Activated naive CD4-positive, alpha-beta T cell treated with anti-CD3 and anti-CD28 coated beads for 36 hours (primary cell): ENCODE data around the gene FAM180A. TPM values are rescaled to one million over a fixed set of nuclear protein-coding genes. Genes with fewer than 3 reads are reported as not detected.
"Not testable (repeated sequence)": the region's sequence is repeated elsewhere in the genome, so short reads cannot be mapped to it uniquely, and the experiment has no call there.

Experiments used
- CTCF ChIA-PET: fragments of 350-600 bp; sonication (Branson Sonifier 250); formaldehyde crosslinking; loops from one replicate; lab custom pipeline; 2021; ENCODE audit warnings: antibody characterized with exemption; lab: Charles Lee
- DNase-seq: peaks from one replicate; pipeline ENCODE4 v3.0.0-alpha.2; 2020
- H3K27ac Mint-ChIP-seq: one replicate; pipeline ENCODE4 v1.8.0; 2021; ENCODE audit warnings: mild to moderate bottlenecking, mixed read lengths
- H3K27me3 Mint-ChIP-seq: one replicate; pipeline ENCODE4 v1.8.0; 2021; ENCODE audit warnings: low read depth, mixed read lengths
- H3K36me3 Mint-ChIP-seq: one replicate; pipeline ENCODE4 v1.8.0; 2021; ENCODE audit warnings: low read depth, mixed read lengths
- H3K4me1 Mint-ChIP-seq: one replicate; pipeline ENCODE4 v1.8.0; 2021; ENCODE audit warnings: low read depth, mixed read lengths
- H3K4me3 Mint-ChIP-seq: one replicate; pipeline ENCODE4 v1.8.0; 2021; ENCODE audit warnings: mild to moderate bottlenecking, moderate library complexity, mixed read lengths
- H3K9me3 Mint-ChIP-seq: one replicate; pipeline ENCODE4 v1.8.0; 2021; ENCODE audit warnings: mixed read lengths
- intact Hi-C: fragments of 100-400 bp; cut with micrococcal nuclease; formaldehyde crosslinking; loops from one replicate; pipeline ENCODE4 v1.15.1; 2023
- total RNA-seq, 2 experiments: library from RNA; stranded (reverse); gene quantifications; one replicate each; pipeline ENCODE4 v1.2.3, GENCODE V29; 2021

Gene FAM180A
- total RNA-seq, 2 experiments from 2014 or later = not detected

GRCh38 chr7:135784013-135784412 lies 35.4 kb upstream of the FAM180A start:
- CTCF ChIA-PET = interaction anchor here (1.5 kb wide), 1 partner anchor 111 kb away, joined by 3 read pairs; no protein-coding TSS in a partner anchor
- H3K9me3 Mint-ChIP-seq = no peaks in the 10 kb centered on the region
- H3K36me3 Mint-ChIP-seq = no peaks in the 10 kb centered on the region
- no peak overlapping the region for H3K27ac Mint-ChIP-seq
- DNase-seq = no peak
- intact Hi-C loops = no loop called here
- no peak overlapping the region for H3K4me3 Mint-ChIP-seq
- H3K4me1 Mint-ChIP-seq = no peaks in the 10 kb centered on the region
- peaks cover 3% of the 10 kb centered on the region for H3K27me3 Mint-ChIP-seq

- no peaks in the 10 kb centered on the region for H3K36me3 Mint-ChIP-seq
- no peaks in the 10 kb centered on the region for H3K9me3 Mint-ChIP-seq
- no peak for DNase-seq
- H3K4me3 Mint-ChIP-seq = no peak overlapping the region
- peaks cover 7% of the 10 kb centered on the region for H3K27me3 Mint-ChIP-seq
- CTCF ChIA-PET = no interaction called here
- no peak overlapping the region for H3K27ac Mint-ChIP-seq
- H3K4me1 Mint-ChIP-seq = no peaks in the 10 kb centered on the region
- intact Hi-C loops = no loop called here
These were observed 34.2 kb upstream of the FAM180A start for GRCh38 chr7:135782801-135783200.

GRCh38 chr7:135782377-135782776 lies 33.8 kb upstream of the FAM180A start:
- Mint-ChIP-seq H3K27ac (no peak overlapping the region), H3K36me3 (no peaks in the 10 kb centered on the region), H3K4me3 (no peak overlapping the region), H3K4me1 (no peaks in the 10 kb centered on the region), H3K9me3 (no peaks in the 10 kb centered on the region), H3K27me3 (peaks cover 10% of the 10 kb centered on the region)
- CTCF ChIA-PET = no interaction called here
- DNase-seq = no peak
- intact Hi-C loops = no loop called here

- Mint-ChIP-seq H3K9me3 (no peaks in the 10 kb centered on the region), H3K36me3 (no peaks in the 10 kb centered on the region), H3K4me3 (no peak overlapping the region), H3K27ac (no peak overlapping the region), H3K4me1 (no peaks in the 10 kb centered on the region), H3K27me3 (peaks cover 14% of the 10 kb centered on the region)
- CTCF ChIA-PET = no interaction called here
- intact Hi-C loops = no loop called here
- DNase-seq = no peak
These were observed 29.2 kb upstream of the FAM180A start for GRCh38 chr7:135777626-135778398.

- H3K27me3 Mint-ChIP-seq = peaks cover 14% of the 10 kb centered on the region
- DNase-seq, H3K4me1 Mint-ChIP-seq, H3K36me3 Mint-ChIP-seq, H3K4me3 Mint-ChIP-seq, intact Hi-C loops, H3K27ac Mint-ChIP-seq, CTCF ChIA-PET, H3K9me3 Mint-ChIP-seq: not testable (repeated sequence)
These were observed 27.3 kb upstream of the FAM180A start for GRCh38 chr7:135775915-135776314.

GRCh38 chr7:135775230-135775629 lies 26.6 kb upstream of the FAM180A start:
- H3K4me1 Mint-ChIP-seq = no peaks in the 10 kb centered on the region
- no peak overlapping the region for H3K4me3 Mint-ChIP-seq
- DNase-seq = no peak
- no peaks in the 10 kb centered on the region for H3K36me3 Mint-ChIP-seq
- H3K9me3 Mint-ChIP-seq = no peaks in the 10 kb centered on the region
- intact Hi-C loops = no loop called here
- CTCF ChIA-PET = no interaction called here
- H3K27me3 Mint-ChIP-seq = peaks cover 14% of the 10 kb centered on the region
- H3K27ac Mint-ChIP-seq = no peak overlapping the region

- Mint-ChIP-seq H3K4me3 (no peak overlapping the region), H3K27me3 (peaks cover 14% of the 10 kb centered on the region), H3K36me3 (no peaks in the 10 kb centered on the region), H3K9me3 (no peaks in the 10 kb centered on the region), H3K4me1 (no peaks in the 10 kb centered on the region), H3K27ac (no peak overlapping the region)
- intact Hi-C loops = no loop called here
- DNase-seq = no peak
- CTCF ChIA-PET = interaction anchor here (0.6 kb wide), 1 partner anchor 60 kb away, joined by 6 read pairs; no protein-coding TSS in a partner anchor
These were observed 25.7 kb upstream of the FAM180A start for GRCh38 chr7:135774284-135774683.

- no peak for DNase-seq
- Mint-ChIP-seq H3K4me3 (no peak overlapping the region), H3K9me3 (no peaks in the 10 kb centered on the region), H3K4me1 (no peaks in the 10 kb centered on the region), H3K36me3 (no peaks in the 10 kb centered on the region), H3K27me3 (peaks cover 16% of the 10 kb centered on the region), H3K27ac (no peak overlapping the region)
- intact Hi-C loops = no loop called here
- CTCF ChIA-PET = no interaction called here
These were observed 24.9 kb upstream of the FAM180A start for GRCh38 chr7:135773464-135773863.

- no peak for DNase-seq
- Mint-ChIP-seq H3K36me3 (no peaks in the 10 kb centered on the region), H3K4me3 (no peak overlapping the region), H3K27me3 (peaks cover 13% of the 10 kb centered on the region), H3K9me3 (no peaks in the 10 kb centered on the region), H3K27ac (no peak overlapping the region), H3K4me1 (no peaks in the 10 kb centered on the region)
- intact Hi-C loops = no loop called here
- CTCF ChIA-PET = interaction anchor here (0.5 to 1.3 kb wide), 2 partner anchors 97 to 151 kb away, joined by 3 to 4 read pairs; no protein-coding TSS in a partner anchor
These were observed 24.1 kb upstream of the FAM180A start for GRCh38 chr7:135772639-135773222.

GRCh38 chr7:135771961-135772638 lies 23.5 kb upstream of the FAM180A start:
- intact Hi-C loops = no loop called here
- no peak overlapping the region for H3K4me3 Mint-ChIP-seq
- no peak overlapping the region for H3K27ac Mint-ChIP-seq
- CTCF ChIA-PET = interaction anchor here (0.5 to 1.3 kb wide), 2 partner anchors 97 to 150 kb away, joined by 3 to 4 read pairs; no protein-coding TSS in a partner anchor
- no peaks in the 10 kb centered on the region for H3K9me3 Mint-ChIP-seq
- H3K36me3 Mint-ChIP-seq = no peaks in the 10 kb centered on the region
- peaks cover 10% of the 10 kb centered on the region for H3K27me3 Mint-ChIP-seq
- no peaks in the 10 kb centered on the region for H3K4me1 Mint-ChIP-seq
- no peak for DNase-seq

- Mint-ChIP-seq H3K4me1 (no peaks in the 10 kb centered on the region), H3K36me3 (no peaks in the 10 kb centered on the region), H3K4me3 (no peak overlapping the region), H3K27me3 (peaks cover 14% of the 10 kb centered on the region), H3K9me3 (no peaks in the 10 kb centered on the region), H3K27ac (no peak overlapping the region)
- CTCF ChIA-PET = no interaction called here
- DNase-seq = no peak
- intact Hi-C loops = no loop called here
These were observed 22.4 kb upstream of the FAM180A start for GRCh38 chr7:135771051-135771450.

GRCh38 chr7:135770139-135770710 lies 21.6 kb upstream of the FAM180A start:
- H3K4me1 Mint-ChIP-seq = no peaks in the 10 kb centered on the region
- intact Hi-C loops = no loop called here
- DNase-seq = no peak
- no peaks in the 10 kb centered on the region for H3K9me3 Mint-ChIP-seq
- H3K27ac Mint-ChIP-seq = no peak overlapping the region
- H3K4me3 Mint-ChIP-seq = no peak overlapping the region
- CTCF ChIA-PET = no interaction called here
- H3K36me3 Mint-ChIP-seq = no peaks in the 10 kb centered on the region
- H3K27me3 Mint-ChIP-seq = peaks cover 14% of the 10 kb centered on the region
